ENCODE results near the gene OGFOD3.

- TF ChIP-seq CTCF (IDR thresholded peaks at IDR 0.05) (no peak), ZFX (IDR thresholded peaks at IDR 0.05; ENCODE audit: borderline replicate concordance) (no peak)
Observed at GRCh38 chr17:82372249-82373071, 45.9 kb downstream of the OGFOD3 start.

Measured in 22Rv1 (cell line).